Measurements from ENCODE around the gene TES.

The TES gene

GRCh38 chr7:116230191-116231005 lies 20.1 kb downstream of the TES start:
- no peak for DNase-seq
- peak overlapping the region; percentile 60 for H3K27ac ChIP-seq
- no peaks in the 10 kb centered on the region for H3K27me3 ChIP-seq (replicated peaks)
- in situ Hi-C loops (cut with HindIII; ENCODE audit: low pct_ligation_motif_present, low sequenced_read_pairs): no loop called here
- no peak overlapping the region for H3K4me3 ChIP-seq (ENCODE audit: low read depth, low read length)
- TF ChIP-seq, protein P1, sequence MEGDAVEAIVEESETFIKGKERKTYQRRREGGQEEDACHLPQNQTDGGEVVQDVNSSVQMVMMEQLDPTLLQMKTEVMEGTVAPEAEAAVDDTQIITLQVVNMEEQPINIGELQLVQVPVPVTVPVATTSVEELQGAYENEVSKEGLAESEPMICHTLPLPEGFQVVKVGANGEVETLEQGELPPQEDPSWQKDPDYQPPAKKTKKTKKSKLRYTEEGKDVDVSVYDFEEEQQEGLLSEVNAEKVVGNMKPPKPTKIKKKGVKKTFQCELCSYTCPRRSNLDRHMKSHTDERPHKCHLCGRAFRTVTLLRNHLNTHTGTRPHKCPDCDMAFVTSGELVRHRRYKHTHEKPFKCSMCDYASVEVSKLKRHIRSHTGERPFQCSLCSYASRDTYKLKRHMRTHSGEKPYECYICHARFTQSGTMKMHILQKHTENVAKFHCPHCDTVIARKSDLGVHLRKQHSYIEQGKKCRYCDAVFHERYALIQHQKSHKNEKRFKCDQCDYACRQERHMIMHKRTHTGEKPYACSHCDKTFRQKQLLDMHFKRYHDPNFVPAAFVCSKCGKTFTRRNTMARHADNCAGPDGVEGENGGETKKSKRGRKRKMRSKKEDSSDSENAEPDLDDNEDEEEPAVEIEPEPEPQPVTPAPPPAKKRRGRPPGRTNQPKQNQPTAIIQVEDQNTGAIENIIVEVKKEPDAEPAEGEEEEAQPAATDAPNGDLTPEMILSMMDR (IDR thresholded peaks at IDR 0.05; ENCODE audit: low read depth, low read length, missing control alignments): no peak
- no peaks in the 10 kb centered on the region for H3K36me3 ChIP-seq (replicated peaks)

GRCh38 chr7:116231543-116231942 lies 21.2 kb downstream of the TES start:
- DNase-seq: no peak
- no peak overlapping the region for H3K4me3 ChIP-seq (ENCODE audit: low read depth, low read length)
- no peaks in the 10 kb centered on the region for H3K36me3 ChIP-seq (replicated peaks)
- peak overlapping the region; percentile 29 for H3K27ac ChIP-seq
- H3K27me3 ChIP-seq (replicated peaks): no peaks in the 10 kb centered on the region
- TF ChIP-seq, protein P1 (IDR thresholded peaks at IDR 0.05; ENCODE audit: low read depth, low read length, missing control alignments): no peak
- in situ Hi-C loops (cut with HindIII; ENCODE audit: low pct_ligation_motif_present, low sequenced_read_pairs): no loop called here

GRCh38 chr7:116231949-116232348 lies 21.6 kb downstream of the TES start:
- Histone ChIP-seq H3K27me3 (replicated peaks) (no peaks in the 10 kb centered on the region), H3K4me3 (ENCODE audit: low read depth, low read length) (no peak overlapping the region), H3K36me3 (replicated peaks) (peaks cover 3% of the 10 kb centered on the region), H3K27ac (peak overlapping the region; percentile 29)
- in situ Hi-C loops (cut with HindIII; ENCODE audit: low pct_ligation_motif_present, low sequenced_read_pairs): no loop called here
- no peak for DNase-seq
- TF ChIP-seq, protein P1 (IDR thresholded peaks at IDR 0.05; ENCODE audit: low read depth, low read length, missing control alignments): no peak

- in situ Hi-C loops (cut with HindIII; ENCODE audit: low pct_ligation_motif_present, low sequenced_read_pairs): no loop called here
- TF ChIP-seq, protein P1 (IDR thresholded peaks at IDR 0.05; ENCODE audit: low read depth, low read length, missing control alignments): no peak
- H3K27me3 ChIP-seq (replicated peaks): no peaks in the 10 kb centered on the region
- peak overlapping the region; percentile 29 for H3K27ac ChIP-seq
- no peak overlapping the region for H3K4me3 ChIP-seq (ENCODE audit: low read depth, low read length)
- DNase-seq: no peak
- H3K36me3 ChIP-seq (replicated peaks): peaks cover 7% of the 10 kb centered on the region
These were observed 22.0 kb downstream of the TES start for GRCh38 chr7:116232350-116232749.

DNA sequence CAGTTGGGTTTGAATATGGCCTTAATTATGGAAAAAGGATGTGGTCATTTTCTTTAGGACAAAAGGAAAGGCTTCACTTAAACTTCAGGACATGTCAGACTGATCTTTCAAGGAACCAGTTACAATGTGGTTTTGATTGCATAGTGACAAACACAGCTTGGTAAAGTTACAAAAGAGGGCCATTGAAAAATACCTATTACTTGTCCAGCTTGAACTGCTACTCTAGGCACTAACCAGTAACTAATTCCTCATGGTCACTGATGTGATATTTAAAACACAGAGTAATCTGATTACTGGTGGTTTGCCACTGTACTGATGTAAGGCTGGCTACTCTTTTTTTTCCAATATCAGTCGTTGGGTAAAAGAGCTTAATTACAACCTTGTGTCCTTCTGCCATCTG lies 22.6 kb downstream of the TES start:
- TF ChIP-seq, protein P1 (IDR thresholded peaks at IDR 0.05; ENCODE audit: low read depth, low read length, missing control alignments): no peak
- peak overlapping the region; percentile 29 for H3K27ac ChIP-seq
- DNase-seq: no peak
- no peaks in the 10 kb centered on the region for H3K27me3 ChIP-seq (replicated peaks)
- H3K4me3 ChIP-seq (ENCODE audit: low read depth, low read length): no peak overlapping the region
- in situ Hi-C loops (cut with HindIII; ENCODE audit: low pct_ligation_motif_present, low sequenced_read_pairs): no loop called here
- H3K36me3 ChIP-seq (replicated peaks): peaks cover 13% of the 10 kb centered on the region

Measured in brain microvascular endothelial cell (primary cell).